Mesodermal cell (in vitro differentiated cells): ENCODE data around the gene EME1.

Experiments
- H3K27ac ChIP-seq: 2 replicates; pipeline ENCODE4 v1.7.0; 2013; ENCODE audit warnings: mild to moderate bottlenecking, low read depth, low read length, moderate library complexity; ENCODE audit not compliant: severe bottlenecking
- H3K36me3 ChIP-seq: 2 replicates; pipeline ENCODE4 v1.7.1; 2013; ENCODE audit warnings: mild to moderate bottlenecking, low read length, moderate library complexity; ENCODE audit not compliant: control insufficient read depth, insufficient read depth
- H3K4me1 ChIP-seq: one replicate; pipeline ENCODE4 v1.7.1; 2013; ENCODE audit warnings: mild to moderate bottlenecking, low read length; ENCODE audit not compliant: insufficient read depth, control insufficient read depth, poor library complexity, severe bottlenecking
- H3K4me3 ChIP-seq: 2 replicates; pipeline ENCODE4 v1.7.0; 2013; ENCODE audit warnings: low read length, control low read depth, mild to moderate bottlenecking; ENCODE audit not compliant: insufficient read depth, poor library complexity, severe bottlenecking; ENCODE audit errors: extremely low read depth
- H3K9me3 ChIP-seq: 2 replicates; pipeline ENCODE4 v1.7.1; 2013; ENCODE audit warnings: mild to moderate bottlenecking, low read length, moderate library complexity; ENCODE audit not compliant: control insufficient read depth
- WGBS, 2 experiments: methylation state at CpG; one replicate each; pipeline ENCODE4 v1.1.5; 2013; ENCODE audit warnings: missing lambda C conversion rate in 2 of 2; ENCODE audit not compliant: insufficient coverage in 2 of 2; 5-methylcytosine and 5-hydroxymethylcytosine counted together

Gene EME1

DNA sequence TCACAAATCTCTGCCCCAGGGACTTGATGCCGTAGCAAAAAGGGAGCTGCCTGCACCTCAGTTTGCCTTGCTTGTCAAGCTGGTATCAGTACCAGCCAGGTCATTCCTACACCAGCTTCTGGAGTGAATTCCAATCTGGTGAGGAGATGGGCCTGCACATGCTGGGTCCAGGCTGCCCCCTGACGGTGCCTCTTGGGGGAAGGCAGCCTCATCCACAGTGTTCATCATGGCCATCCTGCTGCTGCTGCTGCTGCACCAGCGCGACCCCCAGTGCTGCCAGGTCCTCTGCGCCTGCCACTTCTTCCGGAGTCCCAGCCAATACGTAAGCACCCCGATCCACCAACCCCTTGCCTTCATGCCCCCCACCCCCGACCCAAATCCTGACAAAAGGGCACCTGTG lies 8.3 kb upstream of the EME1 start:
- Histone ChIP-seq H3K27ac (peak overlapping the region; percentile 69), H3K9me3 (no peaks in the 10 kb centered on the region), H3K36me3 (peaks cover 46% of the 10 kb centered on the region), H3K4me1 (peaks cover 36% of the 10 kb centered on the region), H3K4me3 (no peak overlapping the region)
- 53 to 64% methylated on average over 4 to 7 of the region's 9 CpGs for WGBS, 2 experiments

DNA sequence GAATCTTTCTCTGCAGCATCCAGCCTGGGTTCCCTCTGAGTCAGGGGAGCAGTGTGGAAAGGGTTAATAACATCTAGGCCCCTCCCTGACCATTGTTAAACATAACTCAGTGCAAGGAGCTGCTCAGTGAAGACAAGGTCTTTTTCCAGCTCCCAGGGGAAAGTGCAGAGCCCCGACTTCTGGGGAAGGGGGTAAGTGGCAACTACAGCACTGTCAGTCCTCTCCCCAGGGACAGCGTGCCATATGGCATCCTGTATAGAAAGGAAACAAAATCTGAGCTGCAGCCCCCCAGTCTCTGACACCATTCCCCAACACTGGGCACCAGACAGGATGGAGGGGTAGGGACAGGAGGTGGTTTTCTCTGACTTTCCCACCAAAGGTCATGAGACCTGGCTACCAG lies 7.9 kb upstream of the EME1 start:
- Histone ChIP-seq H3K4me1 (peaks cover 36% of the 10 kb centered on the region), H3K4me3 (no peak overlapping the region), H3K27ac (peak overlapping the region; percentile 69), H3K36me3 (peaks cover 46% of the 10 kb centered on the region), H3K9me3 (no peaks in the 10 kb centered on the region)
- WGBS, 2 experiments = 0 to 40% methylated on average over 1 of the region's 2 CpGs

DNA sequence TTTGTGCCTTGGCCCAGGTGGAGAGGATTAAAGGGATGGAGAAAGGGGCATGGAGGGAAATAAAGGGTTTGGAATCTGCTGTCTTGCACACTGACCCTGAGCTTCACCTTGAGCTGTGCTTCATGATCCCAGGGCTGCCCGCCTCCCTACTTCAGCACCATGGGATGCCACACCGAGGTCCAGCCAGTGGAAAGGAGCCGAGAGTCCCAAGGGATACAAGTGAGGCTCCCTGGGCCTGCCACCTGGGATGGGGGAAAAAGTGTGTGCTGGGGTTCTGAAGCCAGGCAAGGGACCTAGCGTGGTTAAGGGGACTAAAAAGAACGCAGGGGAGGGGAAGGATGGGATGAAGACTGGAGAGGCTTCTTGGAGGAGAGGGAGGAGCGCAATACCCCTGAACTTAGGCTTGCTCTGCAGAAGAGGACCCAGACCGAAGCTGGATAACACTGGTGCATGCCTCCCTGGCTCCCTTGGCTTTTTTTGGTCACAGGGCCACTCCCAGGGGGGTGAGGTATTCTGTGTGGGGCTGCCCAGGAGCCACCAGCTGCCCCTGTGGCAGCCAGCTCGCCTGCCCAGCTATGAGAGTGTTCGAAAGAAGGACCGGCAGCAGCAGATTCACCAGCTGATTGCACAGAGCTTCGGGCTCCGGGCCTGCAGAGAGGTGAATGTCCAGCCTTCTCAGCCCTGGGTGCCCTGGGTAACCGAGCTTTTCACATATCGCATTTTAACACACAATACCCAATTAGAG lies 7.2 kb upstream of the EME1 start:
- Histone ChIP-seq H3K4me1 (peaks cover 37% of the 10 kb centered on the region), H3K4me3 (no peak overlapping the region), H3K36me3 (peaks cover 53% of the 10 kb centered on the region), H3K27ac (no peak overlapping the region), H3K9me3 (no peaks in the 10 kb centered on the region)
- 96 to 98% methylated on average over 6 to 8 of the region's 14 CpGs for WGBS, 2 experiments

DNA sequence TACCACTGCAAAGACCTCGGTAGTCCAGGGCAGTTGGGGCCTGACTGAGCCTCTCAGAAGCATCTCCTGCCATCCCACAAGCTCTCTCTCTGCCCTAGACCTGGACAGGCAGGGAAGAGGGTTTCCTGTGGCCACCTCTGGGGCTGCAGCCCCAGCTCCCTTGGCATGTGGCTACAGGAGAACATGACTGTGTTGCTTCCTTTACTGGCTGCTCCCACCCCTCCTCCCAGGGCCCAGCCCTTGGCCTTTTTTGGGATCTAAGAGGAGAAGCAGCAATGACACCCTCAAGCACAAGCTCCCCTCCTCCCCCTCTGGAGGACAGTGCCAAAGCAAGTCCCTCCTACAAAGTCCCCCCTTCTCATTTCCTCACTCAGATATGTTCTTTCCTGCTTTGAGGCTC lies 5.6 kb upstream of the EME1 start:
- Histone ChIP-seq H3K27ac (no peak overlapping the region), H3K36me3 (peaks cover 62% of the 10 kb centered on the region), H3K4me1 (peaks cover 44% of the 10 kb centered on the region), H3K4me3 (no peak overlapping the region), H3K9me3 (no peaks in the 10 kb centered on the region)
- 88 to 100% methylated on average over 1 of the region's 1 CpG for WGBS, 2 experiments

DNA sequence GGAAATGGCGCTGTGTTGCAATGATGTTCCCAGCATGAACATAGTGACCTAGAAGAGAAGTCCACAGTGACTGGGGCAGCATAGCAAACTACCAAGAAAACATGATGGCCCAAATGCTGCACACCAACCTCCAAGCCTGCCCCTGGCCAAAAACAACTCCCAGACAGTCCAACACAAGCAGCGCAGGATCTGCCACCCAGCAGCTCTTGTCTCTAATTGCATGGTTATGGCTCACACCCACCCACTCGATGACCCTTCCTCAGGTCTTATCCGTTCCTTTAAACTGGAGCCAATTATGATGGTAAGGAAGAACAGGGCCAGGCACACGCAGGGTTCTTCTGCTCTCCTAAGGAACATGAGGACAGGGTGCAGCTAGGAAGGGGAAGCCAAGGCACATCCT lies 3.0 kb upstream of the EME1 start:
- Histone ChIP-seq H3K36me3 (peaks cover 64% of the 10 kb centered on the region), H3K4me3 (no peak overlapping the region), H3K27ac (no peak overlapping the region), H3K9me3 (no peaks in the 10 kb centered on the region), H3K4me1 (peaks cover 23% of the 10 kb centered on the region)
- WGBS, 2 experiments = 98 to 100% methylated on average over 3 to 5 of the region's 5 CpGs

DNA sequence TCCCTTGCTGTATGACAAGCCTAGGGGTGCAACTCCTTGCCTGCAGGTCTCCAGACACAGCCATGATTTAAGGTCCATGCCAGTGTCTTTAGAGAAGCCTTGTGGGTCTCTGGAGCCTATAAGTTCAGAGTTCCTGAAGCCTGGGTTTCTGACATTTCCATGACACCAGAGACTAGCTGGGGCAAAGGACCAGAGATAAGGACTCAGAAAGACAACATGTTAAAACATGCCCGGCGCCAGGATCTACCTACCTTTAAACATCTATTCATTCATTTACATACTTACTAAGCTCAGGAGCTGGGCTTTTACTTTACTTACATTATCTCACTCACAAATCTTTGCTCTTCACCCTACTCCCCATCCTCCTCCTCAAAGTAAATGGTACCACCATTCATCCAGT lies 1.5 kb upstream of the EME1 start:
- 94 to 100% methylated on average over 2 of the region's 2 CpGs for WGBS, 2 experiments
- H3K27ac ChIP-seq = no peak overlapping the region
- peak overlapping the region; percentile 85 for H3K4me3 ChIP-seq
- H3K4me1 ChIP-seq = peaks cover 14% of the 10 kb centered on the region
- H3K9me3 ChIP-seq = no peaks in the 10 kb centered on the region
- H3K36me3 ChIP-seq = peaks cover 65% of the 10 kb centered on the region

DNA sequence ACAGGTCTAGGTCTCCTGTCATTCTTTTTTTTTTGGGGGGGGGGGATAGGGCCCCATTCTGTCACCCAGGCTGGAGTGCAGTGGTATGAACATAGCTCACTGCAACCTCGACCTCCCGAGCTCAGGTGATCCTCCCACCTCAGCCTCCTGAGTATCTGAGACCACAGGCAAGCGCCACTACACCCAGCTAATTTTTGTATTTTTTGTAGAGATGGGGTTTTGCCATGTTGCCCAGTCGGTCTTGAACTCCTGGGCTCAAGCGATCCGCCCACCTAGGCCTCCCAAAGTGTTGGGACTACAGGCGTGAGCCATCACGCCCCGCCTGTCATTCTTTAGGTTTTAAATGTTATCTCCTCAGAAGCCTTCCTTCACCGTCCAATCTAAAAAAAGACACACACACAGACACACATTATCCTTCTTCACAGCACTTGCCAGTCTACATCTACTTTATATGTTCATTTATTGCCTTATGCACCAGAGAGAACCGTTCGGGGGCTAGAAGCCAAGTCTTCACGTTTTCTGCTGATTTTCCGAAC lies 739 bp upstream of the EME1 start:
- Histone ChIP-seq H3K27ac (peak overlapping the region; percentile 83), H3K36me3 (peaks cover 60% of the 10 kb centered on the region), H3K4me3 (peak overlapping the region; percentile 85), H3K9me3 (no peaks in the 10 kb centered on the region), H3K4me1 (peaks cover 14% of the 10 kb centered on the region)
- WGBS, 2 experiments = 21 to 30% methylated on average over 11 to 13 of the region's 14 CpGs

DNA sequence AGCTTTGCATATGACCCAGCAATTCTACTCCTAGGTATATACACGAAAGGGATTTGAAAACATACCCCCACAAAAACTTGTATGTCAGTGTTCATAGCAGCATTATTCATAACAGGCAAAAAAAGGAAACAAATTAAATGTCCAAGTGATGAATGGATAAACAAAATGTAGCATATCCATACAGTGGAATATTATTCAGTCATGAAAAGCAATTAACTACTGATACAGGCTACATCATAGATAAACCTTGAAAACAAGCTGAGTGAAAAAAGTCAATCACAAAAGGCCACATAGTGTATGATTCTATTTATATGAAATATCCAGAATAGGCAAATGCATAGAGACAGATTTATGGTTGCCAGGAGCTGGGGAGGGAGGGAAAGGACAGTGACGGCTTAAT lies 676 bp downstream of the EME1 start:
- peaks cover 53% of the 10 kb centered on the region for H3K36me3 ChIP-seq
- no peaks in the 10 kb centered on the region for H3K9me3 ChIP-seq
- peak overlapping the region; percentile 85 for H3K4me3 ChIP-seq
- WGBS, 2 experiments = no CpG with 5 or more reads among the region's 2 CpGs
- H3K27ac ChIP-seq = no peak overlapping the region
- peaks cover 14% of the 10 kb centered on the region for H3K4me1 ChIP-seq

DNA sequence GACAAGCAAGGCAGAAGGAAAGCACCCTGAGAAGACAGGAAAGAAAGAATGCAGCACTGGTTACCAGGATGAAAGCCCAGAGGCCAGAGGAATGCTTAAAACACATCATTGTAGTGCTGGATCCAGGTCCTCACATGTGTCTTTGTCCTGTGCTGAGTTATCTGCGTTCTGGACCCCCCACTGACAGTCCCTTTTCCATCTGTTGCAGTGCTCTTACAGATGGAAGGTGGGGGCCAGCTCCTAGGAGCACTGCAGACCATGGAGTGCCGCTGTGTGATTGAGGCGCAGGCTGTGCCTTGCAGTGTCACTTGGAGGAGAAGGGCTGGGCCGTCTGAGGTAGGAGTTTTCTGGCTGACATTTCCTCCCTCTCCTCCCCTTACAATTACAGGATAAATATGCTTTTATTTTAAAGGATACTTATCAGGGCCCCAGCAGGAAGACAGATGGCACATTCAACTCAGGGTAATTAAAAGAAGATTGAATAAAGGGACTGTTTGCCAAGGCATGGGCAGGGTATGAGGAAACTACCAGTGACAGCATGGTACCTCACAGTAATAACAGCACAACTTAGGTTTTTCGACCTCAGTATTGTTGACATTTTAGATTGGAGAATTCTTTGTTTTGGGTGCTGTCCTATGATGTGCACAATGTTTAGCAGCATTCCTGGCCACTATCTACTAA lies 3.0 kb downstream of the EME1 start:
- 79% methylated on average over 3 of the region's 5 CpGs for WGBS, 2 experiments
- peaks cover 53% of the 10 kb centered on the region for H3K36me3 ChIP-seq
- H3K27ac ChIP-seq = no peak overlapping the region
- H3K4me1 ChIP-seq = peaks cover 11% of the 10 kb centered on the region
- no peak overlapping the region for H3K4me3 ChIP-seq
- H3K9me3 ChIP-seq = no peaks in the 10 kb centered on the region

DNA sequence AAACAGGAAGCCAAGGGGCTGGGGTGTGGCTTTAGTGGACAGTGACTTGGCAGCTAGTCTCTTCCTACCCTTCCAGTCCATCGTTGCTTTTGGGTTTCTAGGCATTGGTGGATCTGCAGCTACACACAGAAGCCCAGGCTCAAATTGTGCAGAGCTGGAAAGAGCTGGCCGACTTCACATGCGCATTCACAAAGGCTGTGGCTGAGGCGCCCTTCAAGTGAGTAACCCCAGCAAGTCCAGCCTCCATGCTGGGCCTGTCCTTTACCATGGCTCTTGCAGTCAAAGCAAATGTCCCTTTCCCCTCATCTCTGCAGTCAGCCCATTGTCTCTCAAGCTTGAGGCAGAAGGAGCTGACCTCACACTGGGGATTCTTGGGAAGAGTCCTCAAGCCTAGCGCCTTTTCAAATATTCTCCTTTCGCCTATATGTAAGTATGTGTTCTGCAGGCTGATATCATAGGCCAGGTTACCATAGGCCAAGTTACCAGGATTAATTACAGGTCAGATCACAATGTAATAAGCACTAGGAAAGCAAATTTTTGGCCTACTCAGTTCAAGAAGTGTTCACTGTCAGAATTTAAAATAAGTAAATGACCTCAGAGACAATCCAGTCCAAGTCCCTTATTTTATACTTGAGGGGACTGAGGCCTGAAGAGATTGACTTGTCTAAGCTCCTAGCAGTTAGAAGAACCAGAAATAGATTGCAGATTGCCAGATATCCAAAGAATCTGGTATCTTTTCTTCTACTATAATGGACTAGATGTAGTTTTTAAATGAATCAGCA lies 6.5 kb downstream of the EME1 start:
- peaks cover 79% of the 10 kb centered on the region for H3K36me3 ChIP-seq
- H3K4me1 ChIP-seq = no peaks in the 10 kb centered on the region
- no peak overlapping the region for H3K4me3 ChIP-seq
- H3K9me3 ChIP-seq = no peaks in the 10 kb centered on the region
- whole genome bisulfite sequencing, 2 experiments = 94 to 100% methylated on average over 4 to 5 of the region's 6 CpGs
- no peak overlapping the region for H3K27ac ChIP-seq
